ENCODE results near the gene MICOS13. TPM values are rescaled to one million over a fixed set of nuclear protein-coding genes. Genes with fewer than 3 reads are reported as not detected.

The MICOS13 gene
- total RNA-seq (100 to 1,000 TPM in 1 of 5 donors, 10 to 100 TPM in 4; 11.0 to 171 (median 27.5) TPM), polyA plus RNA-seq (100 to 1,000 TPM in 2 of 3 donors, 10 to 100 TPM in 1; 96.7 to 136 (median 121) TPM)
- long read RNA-seq, donor 1, transcript C19orf70-201 (4 exons, 896 nt), result major isoform, 29 of 30 reads
- long read RNA-seq, donor 1, partial matches to known transcripts, result 0 of 30 reads
- long read RNA-seq, donor 1, other reads (novel, unspliced or antisense), result 0 of 30 reads
- long read RNA-seq, donor 2, transcript C19orf70-201 (4 exons, 896 nt), result major isoform, 33 of 47 reads
- long read RNA-seq, donor 2, partial matches to known transcripts, result 12 of 47 reads
- long read RNA-seq, donor 2, other reads (novel, unspliced or antisense), result 0 of 47 reads
- long read RNA-seq, donor 3, transcript C19orf70-201 (4 exons, 896 nt), result major isoform, 21 of 33 reads
- long read RNA-seq, donor 3, partial matches to known transcripts, result 12 of 33 reads
- long read RNA-seq, donor 3, other reads (novel, unspliced or antisense), result 0 of 33 reads
- long read RNA-seq, donor 4, partial matches to known transcripts, result 0 of 2 reads
- long read RNA-seq, donor 4, other reads (novel, unspliced or antisense), result 0 of 2 reads
- long read RNA-seq, donor 5, transcript C19orf70-201 (4 exons, 896 nt), result major isoform, 33 of 47 reads
- long read RNA-seq, donor 5, partial matches to known transcripts, result 12 of 47 reads
- long read RNA-seq, donor 5, other reads (novel, unspliced or antisense), result 0 of 47 reads
- long read RNA-seq, donor 6, transcript C19orf70-205 (2 exons, 773 nt), result minor isoform, 5 of 1,194 reads
- long read RNA-seq, donor 6, transcript C19orf70-201 (4 exons, 896 nt), result major isoform, 93 of 1,194 reads
- long read RNA-seq, donor 6, partial matches to known transcripts, result 1,065 of 1,194 reads
- long read RNA-seq, donor 6, other reads (novel, unspliced or antisense), result 28 of 1,194 reads
- long read RNA-seq, donor 7, transcript C19orf70-201 (4 exons, 896 nt), result major isoform, 52 of 77 reads
- long read RNA-seq, donor 7, partial matches to known transcripts, result 23 of 77 reads
- long read RNA-seq, donor 7, other reads (novel, unspliced or antisense), result 0 of 77 reads
- long read RNA-seq, donor 8, transcript C19orf70-201 (4 exons, 896 nt), result major isoform, 43 of 61 reads
- long read RNA-seq, donor 8, partial matches to known transcripts, result 16 of 61 reads
- long read RNA-seq, donor 8, other reads (novel, unspliced or antisense), result 0 of 61 reads
- long read RNA-seq, donor 9, transcript C19orf70-201 (4 exons, 896 nt), result major isoform, 51 of 70 reads
- long read RNA-seq, donor 9, partial matches to known transcripts, result 17 of 70 reads
- long read RNA-seq, donor 9, other reads (novel, unspliced or antisense), result 0 of 70 reads
- long read RNA-seq, donor 10, transcript C19orf70-201 (4 exons, 896 nt), result major isoform, 12 of 16 reads
- long read RNA-seq, donor 10, partial matches to known transcripts, result 0 of 16 reads
- long read RNA-seq, donor 10, other reads (novel, unspliced or antisense), result 0 of 16 reads

- peak within 1 kb of the TSS; percentile 85 to 94 (median 91) for H3K27ac ChIP-seq
- H3K27me3 ChIP-seq, result no peaks in the 10 kb centered on the region
- WGBS, 5 donors, result 0 to 2% (median 1%) methylated on average over 59 to 94 of the region's 94 CpGs
- intact Hi-C loops (cut with DNase I; ENCODE audit: low total_unique reads), result no loop called here
- H3K4me1 ChIP-seq, result peaks cover 13 to 26% (median 24%) of the 10 kb centered on the region in 4 donors
- DNase-seq, result peak; percentile 98 to 100
- peaks cover 0 to 13% (median 12%) of the 10 kb centered on the region in 4 donors for H3K36me3 ChIP-seq
- H3K4me3 ChIP-seq, result peak within 1 kb of the TSS; percentile 70 to 98 (median 80)
- TF ChIP-seq POLR2A (IDR thresholded peaks at IDR 0.05) (no peak), CTCF (IDR thresholded peaks at IDR 0.05) (peak in 1 of 7 experiments; percentile 9), EP300 (IDR thresholded peaks at IDR 0.05) (no peak), POLR2AphosphoS5 (IDR thresholded peaks at IDR 0.05) (peak; percentile 65 to 93 (median 88))
- no peaks in the 10 kb centered on the region for H3K9me3 ChIP-seq
Observed at GRCh38 chr19:5680437-5681368, at the start of gene MICOS13, which contains the start of gene HSD11B1L. Gene MICOS13, minus strand, starts transcription at chr19:5680516. Its CDS starts 30 bp downstream, at chr19:5680486. Gene HSD11B1L, plus strand, starts transcription at chr19:5681027. Its CDS starts 3,806 bp downstream, at chr19:5684833.

- no peaks in the 10 kb centered on the region for H3K36me3 ChIP-seq
- TF ChIP-seq POLR2AphosphoS5 (IDR thresholded peaks at IDR 0.05) (no peak), POLR2A (IDR thresholded peaks at IDR 0.05) (no peak), CTCF (IDR thresholded peaks at IDR 0.05) (no peak), EP300 (IDR thresholded peaks at IDR 0.05) (no peak)
- no peak overlapping the region for H3K4me3 ChIP-seq
- no peaks in the 10 kb centered on the region for H3K4me1 ChIP-seq
- 93 to 96% (median 95%) methylated on average over 4 of the region's 4 CpGs for WGBS, 5 donors
- H3K27ac ChIP-seq, result no peak overlapping the region
- intact Hi-C loops (cut with DNase I; ENCODE audit: low total_unique reads), result no loop called here
- H3K9me3 ChIP-seq, result peaks cover 0 to 15% (median 7%) of the 10 kb centered on the region in 4 donors
- no peaks in the 10 kb centered on the region for H3K27me3 ChIP-seq
- no peak for DNase-seq
Observed at GRCh38 chr19:5727453-5728050, 47.2 kb upstream of the MICOS13 start.

- intact Hi-C loops (cut with DNase I; ENCODE audit: low total_unique reads), result no loop called here
- Histone ChIP-seq H3K9me3 (no peaks in the 10 kb centered on the region), H3K4me3 (peak within 1 kb of the TSS; percentile 93 to 99 (median 98)), H3K27ac (peak within 1 kb of the TSS; percentile 83 to 99 (median 96)), H3K36me3 (peaks cover 0 to 11% (median 8%) of the 10 kb centered on the region in 4 donors), H3K27me3 (no peaks in the 10 kb centered on the region), H3K4me1 (peaks cover 18 to 37% (median 28%) of the 10 kb centered on the region in 4 donors)
- TF ChIP-seq POLR2A (IDR thresholded peaks at IDR 0.05) (no peak), POLR2AphosphoS5 (IDR thresholded peaks at IDR 0.05) (peak; percentile 90 to 99 (median 98)), EP300 (IDR thresholded peaks at IDR 0.05) (no peak), CTCF (IDR thresholded peaks at IDR 0.05) (peak in 5 of 7 experiments; percentile 91 to 98 (median 93))
- 0 to 1% (median 0%) methylated on average over 35 to 90 of the region's 90 CpGs for WGBS, 5 donors
- peak; percentile 99 to 100 for DNase-seq
Observed at GRCh38 chr19:5719961-5720790, 39.9 kb upstream of the MICOS13 start, which contains the start of the genes CATSPERD and LONP1. Gene CATSPERD, plus strand, starts transcription at chr19:5720637. Its CDS starts 101 bp downstream, at chr19:5720738. Gene LONP1, minus strand, starts transcription at chr19:5720146. Its CDS starts 14 bp downstream, at chr19:5720132.
